ENCODE results near the gene PPP1R9A. TPM values are rescaled to one million over a fixed set of nuclear protein-coding genes. Genes with fewer than 3 reads are reported as not detected.
A peak's percentile ranks its signal among the peaks of the same experiment; 100 is the strongest.

PPP1R9A gene
- total RNA-seq, 1 donor from 2014 or later, result 30.6 TPM

- no peak overlapping the region for H3K27ac ChIP-seq
- H3K4me1 ChIP-seq, result no peaks in the 10 kb centered on the region
- no peak for ATAC-seq
- no peak for TF ChIP-seq CTCF (IDR thresholded peaks at IDR 0.05)
- H3K36me3 ChIP-seq, result no peaks in the 10 kb centered on the region
- intact Hi-C loops (cut with DNase I), result no loop called here
- no peaks in the 10 kb centered on the region for H3K27me3 ChIP-seq
- DNase-seq, result no peak
- H3K4me3 ChIP-seq, result no peak overlapping the region
- no peaks in the 10 kb centered on the region for H3K9me3 ChIP-seq
Measured at GRCh38 chr7:94877731-94878670, 29.4 kb upstream of the PPP1R9A start.

DNA sequence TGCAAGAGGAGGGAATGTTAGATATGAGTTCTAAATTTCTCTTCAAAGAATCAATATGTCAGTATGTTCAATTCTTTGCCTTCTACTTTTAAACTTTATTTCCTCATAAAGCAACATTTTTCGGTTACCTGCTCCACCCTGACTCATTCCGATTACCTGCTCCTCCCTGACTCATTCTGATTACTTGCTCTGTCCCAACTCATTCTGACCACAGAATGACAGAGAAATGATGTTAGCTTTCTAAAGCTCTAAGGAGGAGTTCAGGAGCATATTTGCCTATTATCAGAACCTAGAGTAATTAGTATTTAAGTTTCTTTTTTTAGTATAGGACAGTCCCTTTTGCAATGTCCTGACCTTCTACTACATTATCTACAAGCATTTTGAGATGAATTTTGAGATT is 24.5 kb upstream of the PPP1R9A start:
- no peaks in the 10 kb centered on the region for H3K9me3 ChIP-seq
- TF ChIP-seq CTCF (IDR thresholded peaks at IDR 0.05), result no peak
- ATAC-seq (no peak), DNase-seq (no peak)
- no peak overlapping the region for H3K27ac ChIP-seq
- no peak overlapping the region for H3K4me3 ChIP-seq
- intact Hi-C loops (cut with DNase I), result no loop called here
- no peaks in the 10 kb centered on the region for H3K36me3 ChIP-seq
- H3K27me3 ChIP-seq, result no peaks in the 10 kb centered on the region
- no peaks in the 10 kb centered on the region for H3K4me1 ChIP-seq

DNA sequence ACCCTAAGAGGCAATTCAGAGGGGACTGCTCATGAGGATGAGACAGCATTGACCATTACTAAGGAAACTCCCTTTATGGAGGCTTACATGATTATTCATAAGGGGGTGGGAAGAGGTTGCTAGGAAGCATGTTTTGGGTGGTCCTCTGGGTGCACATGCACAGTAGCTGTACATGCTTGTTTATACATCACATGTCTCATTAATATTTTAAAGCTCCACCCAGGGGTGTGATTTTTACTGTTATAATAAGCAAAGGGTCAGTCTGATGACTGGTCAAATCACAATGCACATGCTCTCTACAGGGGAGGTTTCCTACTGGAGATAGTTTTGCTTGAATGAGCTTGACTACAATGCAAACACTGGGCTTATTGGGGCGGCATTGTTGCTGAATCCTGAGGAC is 23.8 kb upstream of the PPP1R9A start:
- no peaks in the 10 kb centered on the region for H3K36me3 ChIP-seq
- TF ChIP-seq CTCF (IDR thresholded peaks at IDR 0.05), result no peak
- no peak overlapping the region for H3K27ac ChIP-seq
- intact Hi-C loops (cut with DNase I), result no loop called here
- no peaks in the 10 kb centered on the region for H3K4me1 ChIP-seq
- H3K9me3 ChIP-seq, result no peaks in the 10 kb centered on the region
- no peaks in the 10 kb centered on the region for H3K27me3 ChIP-seq
- no peak for DNase-seq
- no peak for ATAC-seq
- no peak overlapping the region for H3K4me3 ChIP-seq

- no peaks in the 10 kb centered on the region for H3K4me1 ChIP-seq
- intact Hi-C loops (cut with DNase I), result no loop called here
- TF ChIP-seq CTCF (IDR thresholded peaks at IDR 0.05), result peak; percentile 25
- no peaks in the 10 kb centered on the region for H3K36me3 ChIP-seq
- no peaks in the 10 kb centered on the region for H3K9me3 ChIP-seq
- H3K27me3 ChIP-seq, result no peaks in the 10 kb centered on the region
- DNase-seq, result no peak
- no peak overlapping the region for H3K4me3 ChIP-seq
- peak; percentile 73 for ATAC-seq
- H3K27ac ChIP-seq, result no peak overlapping the region
Measured at GRCh38 chr7:94888551-94888950, 18.8 kb upstream of the PPP1R9A start.

GRCh38 chr7:94888995-94889523 is 18.3 kb upstream of the PPP1R9A start:
- no peaks in the 10 kb centered on the region for H3K27me3 ChIP-seq
- ATAC-seq (no peak), DNase-seq (no peak)
- no peak overlapping the region for H3K27ac ChIP-seq
- no peaks in the 10 kb centered on the region for H3K9me3 ChIP-seq
- intact Hi-C loops (cut with DNase I), result no loop called here
- TF ChIP-seq CTCF (IDR thresholded peaks at IDR 0.05), result no peak
- no peak overlapping the region for H3K4me3 ChIP-seq
- H3K36me3 ChIP-seq, result no peaks in the 10 kb centered on the region
- no peaks in the 10 kb centered on the region for H3K4me1 ChIP-seq
